ENCODE measurements around the gene BMP6.

DNA sequence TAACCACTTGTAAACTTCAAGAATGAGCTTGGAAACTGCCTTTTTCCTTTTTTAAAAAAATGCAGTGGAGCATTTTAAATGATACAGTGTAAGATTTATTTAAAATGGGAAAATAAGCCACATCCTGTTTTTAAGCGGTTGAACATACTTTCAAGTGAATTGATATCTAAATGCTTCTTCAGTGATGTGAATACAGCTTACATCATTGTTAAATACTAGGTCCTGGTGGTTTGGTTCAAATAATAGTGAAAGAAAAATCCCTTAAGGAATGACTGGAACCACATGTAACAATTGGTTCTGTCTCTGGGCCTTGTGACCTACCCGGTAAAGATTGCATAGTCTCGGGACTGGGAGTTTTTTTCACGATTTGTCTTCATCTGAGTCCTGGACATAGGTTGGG, 44.2 kb downstream of the BMP6 start:
- TF ChIP-seq POLR2A (IDR thresholded peaks at IDR 0.05) = no peak
- TF ChIP-seq CTCF (IDR thresholded peaks at IDR 0.05) = no peak
- TF ChIP-seq EP300 (IDR thresholded peaks at IDR 0.05) = no peak

All from ovary (tissue), 3 donors.